Muscle of arm (tissue), 12 donors: Measurements from ENCODE around the gene LEF1. TPM values are rescaled to one million over a fixed set of nuclear protein-coding genes. Genes with fewer than 3 reads are reported as not detected.

ENCODE experiments used
- DNase-seq: peaks from one replicate; pipeline ENCODE4 v3.0.0-alpha.2; 2013
- polyA plus RNA-seq, 12 donors: library from polyadenylated mRNA; unstranded; fragments of 120-200 nt; gene quantifications; one replicate each; pipeline ENCODE4 v1.2.1, GENCODE V29; 2013; ENCODE audit not compliant: insufficient read length in 12 of 12

LEF1 gene
- polyA plus RNA-seq, 12 donors = 6.4 to 283 (median 10.9) TPM; not detected in 1

DNA sequence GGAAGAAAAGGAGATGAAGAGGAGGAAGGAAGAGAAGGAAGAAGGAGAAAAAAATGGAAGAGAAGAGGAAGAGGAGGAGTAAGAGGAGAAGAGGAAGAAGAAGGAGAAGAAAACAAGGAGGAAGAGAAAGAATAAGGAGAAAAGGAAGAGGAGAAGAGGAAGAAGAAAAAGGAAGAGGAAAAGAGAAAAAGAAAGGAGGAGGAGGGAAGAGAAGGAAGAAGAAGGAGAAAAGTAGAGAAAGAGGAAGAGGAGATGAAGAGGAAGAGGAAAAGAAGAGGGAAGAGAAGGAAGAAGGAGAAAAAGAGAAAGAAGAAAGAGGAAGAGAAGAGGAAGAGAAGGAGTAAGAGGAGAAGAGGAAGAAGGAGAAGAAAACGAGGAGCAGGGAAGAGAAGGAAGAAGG, 11.8 kb upstream of the LEF1 start:
- DNase-seq = no peak

DNA sequence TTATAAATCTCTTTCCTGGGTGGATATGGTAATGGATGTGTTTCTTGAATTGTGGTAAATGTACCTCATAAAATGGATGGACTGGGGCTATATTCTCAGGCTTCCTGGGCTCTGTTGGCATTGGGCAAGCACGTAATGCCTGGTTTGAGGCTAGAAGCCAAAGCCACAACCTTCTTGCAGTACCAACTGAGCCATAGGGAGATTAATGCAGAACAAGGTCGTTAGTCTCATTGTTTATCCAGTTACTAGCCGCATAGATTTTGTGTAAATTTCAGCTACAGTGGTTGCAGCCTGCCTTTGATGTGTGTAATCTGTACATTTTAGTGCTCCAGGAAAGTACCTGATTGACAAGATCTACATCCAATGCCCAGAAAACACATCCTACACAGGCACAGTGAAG, 7.2 kb upstream of the LEF1 start:
- no peak for DNase-seq

DNA sequence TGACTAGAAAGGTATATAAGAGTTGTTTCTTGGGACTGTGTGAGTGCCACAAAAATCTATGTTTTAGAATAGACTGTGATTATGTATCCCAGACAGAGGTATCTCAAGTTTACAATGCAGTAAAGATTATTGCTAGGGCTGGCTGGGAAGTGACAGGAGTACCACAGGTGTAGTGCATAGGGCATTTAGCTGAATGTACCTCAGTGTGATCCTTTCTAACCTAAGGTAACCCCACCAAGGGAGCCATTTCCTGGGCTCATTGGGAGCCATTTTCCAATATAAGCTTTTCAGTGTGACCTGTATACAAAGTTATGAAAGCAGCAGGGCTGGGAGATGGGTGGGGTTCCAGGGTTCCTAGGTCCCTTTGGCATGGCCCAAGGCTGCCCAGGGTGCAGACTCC, 6.1 kb upstream of the LEF1 start:
- no peak for DNase-seq

DNA sequence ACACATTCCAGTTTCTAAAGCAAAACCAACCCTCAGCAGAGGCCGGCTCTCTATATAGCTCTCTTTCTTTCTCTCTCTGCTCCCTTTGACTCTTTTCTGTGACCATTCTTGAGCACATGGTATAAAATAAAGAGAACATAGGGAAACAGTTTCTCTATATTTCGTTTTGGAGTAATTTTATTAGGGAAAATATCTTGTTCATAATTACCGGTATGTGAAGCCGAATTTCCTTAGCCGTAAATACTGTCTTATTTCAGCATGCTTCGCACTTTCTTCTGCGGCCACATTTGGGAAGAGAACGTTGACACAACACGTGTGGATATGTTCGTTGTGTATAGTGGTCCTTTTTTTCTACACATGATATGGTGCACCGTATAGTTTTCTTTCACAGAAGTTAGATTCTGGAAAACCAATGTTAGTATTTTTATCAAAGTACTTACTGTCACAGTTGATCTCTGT, 4.9 kb upstream of the LEF1 start:
- no peak for DNase-seq

DNA sequence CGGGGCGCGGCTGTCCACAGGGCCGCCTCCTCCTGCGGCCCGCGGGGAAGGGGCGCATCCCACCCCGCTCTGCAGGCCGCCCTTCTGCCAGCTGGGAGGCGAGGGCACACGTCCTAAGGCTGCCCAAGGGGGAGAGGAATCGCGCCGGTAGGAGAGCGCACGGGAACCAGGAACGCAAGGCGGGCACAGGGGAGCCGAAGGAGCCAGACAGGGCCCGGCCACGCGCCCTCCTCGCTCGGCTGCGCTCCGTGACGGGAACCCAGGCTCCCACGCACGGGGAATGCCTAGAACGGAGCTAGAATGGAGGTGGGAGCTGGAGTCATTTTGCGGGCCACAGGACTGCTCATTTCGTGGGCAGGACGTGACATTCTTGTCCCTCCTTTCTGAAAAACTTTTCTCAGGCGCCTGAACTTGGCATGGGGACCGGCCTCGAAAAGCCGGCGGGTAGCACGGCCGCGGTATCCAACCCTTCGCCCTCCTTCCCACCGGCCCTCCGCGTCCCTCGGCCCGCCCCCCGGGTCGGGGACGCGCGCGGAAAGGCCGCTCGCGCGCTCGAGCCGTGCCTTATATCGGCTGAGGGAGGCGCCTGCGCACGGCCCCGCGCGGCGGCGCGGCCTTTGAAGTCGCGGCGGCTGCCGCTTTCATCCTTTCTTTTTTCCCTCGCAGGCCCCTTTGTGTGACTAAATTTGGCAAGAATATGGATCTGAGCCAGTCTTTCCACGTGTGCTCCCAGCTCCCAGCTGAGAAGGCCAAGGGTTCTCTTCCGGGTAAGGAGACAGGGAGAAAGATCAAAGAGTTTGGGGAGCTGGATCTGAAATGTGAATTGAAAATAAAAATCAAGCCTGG, 4.2 kb upstream of the LEF1 start:
- DNase-seq = peak; percentile 54

DNA sequence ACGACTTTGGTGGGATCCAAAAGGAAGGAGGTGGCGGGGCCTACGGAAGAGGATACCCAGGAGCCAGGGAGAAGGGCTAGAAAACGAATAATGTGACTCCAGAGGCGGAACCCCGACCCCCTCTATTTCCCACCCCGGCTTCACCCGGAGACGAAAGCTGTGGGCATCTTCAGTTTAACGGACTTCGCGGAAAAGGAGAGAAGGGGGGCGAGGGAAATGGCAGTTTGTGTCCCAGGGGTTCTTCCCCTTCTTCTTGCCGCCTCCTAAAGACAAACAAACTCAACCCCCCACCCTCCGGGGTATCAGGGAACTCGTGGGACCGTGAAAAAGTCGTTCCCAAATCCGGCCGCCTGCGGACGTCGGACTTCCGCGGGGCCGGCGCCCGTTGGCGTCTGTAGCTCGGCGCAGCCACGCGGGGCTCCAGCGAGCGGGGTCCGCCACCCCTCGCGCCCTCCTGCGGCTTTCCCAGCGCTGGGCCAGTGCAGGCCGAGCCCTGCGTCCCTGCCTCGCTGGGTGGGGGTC, 3.6 kb upstream of the LEF1 start:
- no peak for DNase-seq

DNA sequence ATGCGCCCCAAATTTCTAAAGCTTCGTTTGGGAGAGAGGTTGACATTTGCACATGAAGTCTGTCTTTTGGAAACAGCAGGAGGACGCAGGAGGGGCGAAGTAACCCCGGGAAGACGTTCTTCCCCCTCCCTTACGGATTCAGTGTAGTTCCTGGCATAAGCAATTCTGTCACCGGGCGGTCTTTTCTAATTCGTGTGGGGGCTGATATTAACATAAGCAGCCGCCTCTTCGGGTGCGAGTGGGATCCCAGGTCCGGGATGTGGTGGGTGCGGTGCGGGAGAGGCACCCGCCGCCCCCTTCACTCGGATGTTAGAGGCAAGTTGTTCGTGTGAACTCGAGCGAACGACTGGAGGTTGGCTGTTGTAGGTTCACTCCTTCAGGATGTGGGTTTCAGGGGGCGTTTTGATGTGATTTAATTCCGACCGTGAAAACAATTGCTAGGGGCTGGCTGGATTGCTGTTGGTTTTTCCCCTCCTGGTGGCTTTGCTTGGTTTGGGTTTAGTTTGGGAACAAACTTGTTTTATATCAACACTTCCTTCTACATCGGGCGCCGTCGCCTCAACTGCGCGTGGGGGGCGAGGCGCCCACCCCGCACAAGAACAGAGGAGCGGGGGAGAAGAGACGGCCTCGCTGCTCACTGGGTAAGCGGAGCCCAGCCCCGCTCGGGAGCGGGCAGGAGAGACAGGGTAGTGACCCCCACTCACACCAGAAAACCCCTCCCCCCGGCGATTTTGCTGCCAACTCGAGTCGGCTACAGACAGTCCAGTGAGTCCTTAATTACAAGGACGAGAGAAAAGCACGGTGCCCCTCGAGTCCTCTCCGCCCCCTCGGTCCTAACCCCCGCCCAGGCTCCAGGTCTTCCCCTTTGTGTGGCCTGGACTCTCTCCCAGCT, 2.9 kb upstream of the LEF1 start:
- no peak for DNase-seq

DNA sequence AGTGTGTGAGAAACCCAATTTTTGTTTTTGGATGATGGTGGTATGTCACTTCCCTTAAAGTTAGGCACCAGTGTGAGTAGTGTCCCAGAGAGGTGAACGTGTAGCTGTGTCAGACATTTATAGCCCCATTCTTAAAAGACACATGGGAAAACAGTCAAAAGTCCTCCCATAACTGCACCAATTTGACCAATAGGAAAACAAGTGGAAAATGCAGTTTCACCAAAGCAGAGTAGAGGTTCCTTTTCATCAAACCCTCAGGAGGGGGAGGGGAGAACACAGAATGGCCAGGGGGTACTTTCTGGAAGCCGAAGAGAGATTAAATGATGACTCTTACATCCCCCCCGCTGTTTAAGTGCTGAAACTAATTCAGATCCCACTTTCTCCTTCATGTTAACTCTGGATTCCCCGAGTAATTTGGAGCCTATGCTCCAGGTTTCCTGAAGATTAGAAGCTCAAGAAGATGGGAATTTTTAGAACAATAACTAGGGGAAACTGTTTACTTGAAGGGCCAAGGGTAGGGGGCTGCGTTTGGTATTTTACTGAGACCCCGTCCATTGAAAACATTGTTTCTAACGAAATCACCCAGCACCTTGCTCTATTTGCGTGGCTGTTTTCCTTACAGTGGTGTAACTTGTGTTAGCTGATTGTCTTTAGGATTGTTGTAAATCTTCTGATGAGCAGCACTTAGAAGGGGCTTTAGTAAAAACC, 2.1 kb upstream of the LEF1 start:
- DNase-seq = no peak

DNA sequence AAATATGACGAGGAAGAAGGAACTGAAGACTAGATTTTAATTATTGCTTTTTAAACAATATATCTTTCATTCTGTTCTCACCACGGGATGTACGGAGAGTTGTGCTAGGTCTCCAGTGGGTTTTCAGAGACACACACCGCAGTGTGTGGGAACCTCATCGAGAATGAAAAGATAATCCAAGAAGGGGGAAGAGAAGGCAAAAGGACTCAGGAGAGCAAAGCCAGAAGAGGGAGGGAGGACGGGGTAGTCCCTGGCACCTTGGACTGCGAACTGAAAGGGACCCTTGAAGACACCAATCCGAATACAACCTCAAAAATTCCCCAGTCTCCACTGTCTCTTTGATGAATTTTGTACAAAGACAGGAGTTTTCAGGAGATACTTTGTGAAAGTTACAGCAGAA, 932 bp upstream of the LEF1 start:
- DNase-seq = no peak

DNA sequence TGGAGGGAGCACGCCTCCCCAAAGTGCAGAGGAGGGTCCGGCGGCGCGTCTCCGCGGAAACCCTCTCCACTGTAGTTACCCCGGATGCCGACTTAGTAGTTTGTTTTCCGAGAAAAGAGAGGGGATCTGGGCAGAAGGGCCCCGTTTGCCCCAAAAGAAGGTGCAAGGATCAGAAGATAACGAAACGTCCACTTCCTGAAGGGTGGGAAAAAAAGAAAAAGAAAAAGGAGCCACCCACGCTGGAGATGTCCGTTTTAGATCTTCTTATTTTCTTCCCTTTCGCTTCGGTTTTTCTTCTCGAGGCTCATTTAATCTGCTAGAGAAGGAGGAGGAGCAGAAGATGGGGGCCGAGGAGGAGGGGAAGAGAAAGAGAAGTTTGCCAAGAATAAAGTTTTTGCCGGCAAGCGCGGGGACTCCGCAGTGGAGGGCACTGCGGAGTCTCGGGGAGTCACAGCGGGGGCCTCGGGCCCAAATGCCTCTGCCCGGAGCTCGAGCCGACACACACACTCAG, 517 bp downstream of the LEF1 start:
- DNase-seq = peak; percentile 31

DNA sequence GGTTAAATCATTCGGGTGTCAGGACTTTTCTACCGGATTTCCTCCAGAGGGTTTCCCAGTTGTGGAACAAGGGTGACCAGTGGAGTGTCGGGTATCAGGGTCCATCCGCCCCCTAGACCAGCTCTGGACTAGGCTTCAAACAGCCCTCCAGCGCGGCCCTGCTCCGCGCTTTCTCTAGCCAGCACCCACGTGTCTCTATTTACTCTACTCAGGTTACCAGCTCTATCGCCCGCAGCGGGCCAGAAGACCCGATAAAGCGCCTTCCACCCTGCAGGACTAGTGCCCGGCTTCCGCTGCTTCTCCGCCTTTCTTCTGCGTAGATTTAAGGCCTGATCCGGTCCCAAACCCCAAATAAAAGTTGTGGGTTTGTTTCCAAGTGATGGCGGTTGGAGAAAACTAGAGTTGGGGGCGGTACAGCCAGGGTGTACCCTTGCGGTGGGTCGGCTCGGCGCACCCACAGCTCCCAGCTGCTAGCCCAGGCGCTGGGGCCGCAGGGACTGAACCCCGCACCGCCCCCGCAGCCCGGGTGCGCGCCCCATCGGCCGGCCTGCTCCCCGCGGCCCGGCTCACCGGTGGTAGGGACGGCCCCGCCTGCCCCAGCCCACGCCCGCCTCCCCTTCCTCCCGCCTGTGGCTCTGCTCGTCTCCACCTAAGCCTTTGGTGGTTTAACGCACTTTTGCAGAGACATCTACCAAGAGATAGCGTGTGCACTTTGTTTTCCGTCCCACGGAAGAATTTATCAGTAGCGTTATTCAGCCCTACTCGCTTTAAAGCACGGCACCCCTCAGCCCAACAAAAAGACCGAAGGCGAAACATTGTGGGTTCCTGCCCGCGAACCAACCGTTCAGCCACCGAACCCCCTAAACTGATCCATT, 2.1 kb downstream of the LEF1 start:
- DNase-seq = no peak

DNA sequence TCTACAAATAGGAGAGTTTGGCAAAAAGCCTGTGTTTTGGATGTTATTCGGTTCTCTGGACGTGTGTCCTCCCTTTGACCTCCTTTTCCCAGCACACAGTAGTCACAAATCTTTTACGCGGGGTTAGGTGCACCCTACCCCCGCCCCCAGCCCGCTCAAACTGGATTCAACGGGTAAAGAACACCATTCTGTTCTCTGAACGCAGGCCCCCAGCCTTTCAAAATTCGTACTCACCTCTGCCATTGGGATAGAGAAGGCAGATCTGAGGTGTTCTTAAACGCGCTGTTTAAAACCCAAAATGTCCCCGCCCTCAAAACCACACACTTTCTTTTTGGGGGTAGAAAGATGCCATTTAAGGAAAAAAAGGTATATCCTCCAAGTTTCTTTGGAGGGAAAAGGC, 2.7 kb downstream of the LEF1 start:
- DNase-seq = no peak

DNA sequence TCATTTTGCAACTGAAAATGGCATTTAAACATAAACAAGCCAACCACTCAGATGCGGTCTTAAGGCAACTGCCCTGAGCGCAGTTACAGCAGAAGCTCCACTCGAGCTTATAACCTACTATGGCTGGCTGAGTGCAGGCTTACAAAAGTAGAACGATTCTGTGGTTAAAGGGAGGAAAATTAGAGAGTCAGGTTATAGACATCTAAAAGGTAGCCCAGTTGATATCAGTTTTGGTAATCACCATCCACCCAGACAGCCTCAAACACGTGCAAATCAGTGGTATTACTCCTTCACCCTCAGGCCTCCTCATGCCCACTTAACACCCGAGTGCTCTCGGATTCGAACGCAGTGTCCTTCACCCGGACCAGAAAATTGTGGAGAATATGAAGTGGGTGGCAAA, 3.1 kb downstream of the LEF1 start:
- DNase-seq = no peak

DNA sequence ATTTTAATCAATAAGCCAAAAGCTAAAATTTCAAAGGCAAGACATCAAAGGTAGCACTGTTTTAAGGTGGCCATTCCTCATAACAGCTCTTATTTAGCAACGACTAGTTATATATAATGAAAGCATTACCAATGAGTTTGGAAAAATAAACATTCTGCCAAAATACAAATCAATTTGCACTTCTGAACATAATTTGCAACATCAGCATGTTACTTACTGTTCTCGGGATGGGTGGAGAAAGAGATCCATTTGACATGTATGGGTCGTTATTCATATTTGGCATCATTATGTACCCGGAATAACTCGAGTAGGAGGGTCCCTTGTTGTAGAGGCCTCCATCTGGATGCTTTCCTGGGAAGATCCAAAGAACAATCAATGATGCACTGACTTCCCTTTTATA, 5.4 kb downstream of the LEF1 start:
- no peak for DNase-seq

DNA sequence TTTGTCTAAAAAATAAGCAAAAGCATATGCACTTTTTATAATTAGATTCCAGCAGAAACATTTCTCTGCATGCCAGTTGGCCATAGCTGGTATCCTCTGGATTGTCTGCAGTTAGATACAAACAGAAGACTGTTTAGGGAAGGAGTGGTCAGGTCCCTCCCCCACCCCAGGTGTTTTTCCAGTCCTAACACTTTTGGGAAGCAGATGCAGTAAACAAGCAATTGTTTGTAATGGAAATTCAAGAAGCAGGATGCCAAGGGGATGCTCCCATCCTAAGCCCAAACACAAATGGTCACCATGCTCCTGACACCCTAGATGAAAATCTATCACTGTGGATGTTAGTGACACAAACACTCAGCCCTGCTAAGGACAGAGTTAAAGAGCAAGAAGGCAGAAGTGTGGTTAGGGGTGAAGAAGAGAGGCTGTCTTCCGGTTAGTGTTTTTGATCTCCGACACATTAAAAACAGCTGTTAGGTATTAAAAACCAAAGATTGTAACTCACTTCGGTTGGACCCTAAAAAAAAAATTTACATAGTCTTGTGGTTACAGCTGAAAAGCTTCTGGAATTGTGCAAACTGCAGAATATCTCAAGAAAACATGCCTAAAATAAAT, 7.9 kb downstream of the LEF1 start:
- no peak for DNase-seq

DNA sequence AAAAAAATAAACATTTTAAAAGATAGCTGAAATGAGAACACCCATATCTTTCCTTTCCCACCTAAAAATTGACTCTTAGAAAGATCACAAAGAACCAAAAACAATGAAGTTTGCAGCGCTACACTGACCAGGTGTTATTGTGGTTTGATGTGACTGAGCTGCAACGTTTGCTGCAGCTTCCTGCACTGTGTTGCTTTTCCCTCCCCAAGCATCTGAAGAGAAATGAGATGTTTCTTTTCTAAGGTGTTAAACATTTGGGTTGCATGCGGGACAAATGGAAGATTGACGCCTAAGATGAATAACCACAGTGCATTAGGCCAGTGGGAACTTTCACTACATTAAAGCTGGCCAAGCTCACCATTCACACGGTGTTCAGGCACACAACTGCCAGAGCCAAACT, 8.9 kb downstream of the LEF1 start:
- DNase-seq = no peak

DNA sequence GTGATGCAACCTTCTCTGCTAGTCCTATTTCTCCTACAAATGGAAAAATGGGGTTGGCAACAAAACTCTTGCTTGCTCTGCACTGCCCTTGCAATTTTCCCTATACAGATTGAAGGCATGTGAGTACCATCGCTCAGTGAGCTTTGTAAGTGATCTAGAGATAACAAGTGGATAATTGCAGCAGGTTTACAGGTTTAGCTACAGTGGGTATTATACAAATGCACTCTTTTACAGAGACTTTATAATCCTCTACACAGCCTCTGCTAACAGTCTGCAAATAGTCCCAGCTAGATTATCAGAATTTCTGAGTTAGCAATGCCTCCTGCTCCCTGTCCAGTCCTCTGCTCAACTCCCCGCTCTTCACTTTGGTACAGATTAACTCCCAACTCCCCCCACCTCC, 11.1 kb downstream of the LEF1 start:
- no peak for DNase-seq

DNA sequence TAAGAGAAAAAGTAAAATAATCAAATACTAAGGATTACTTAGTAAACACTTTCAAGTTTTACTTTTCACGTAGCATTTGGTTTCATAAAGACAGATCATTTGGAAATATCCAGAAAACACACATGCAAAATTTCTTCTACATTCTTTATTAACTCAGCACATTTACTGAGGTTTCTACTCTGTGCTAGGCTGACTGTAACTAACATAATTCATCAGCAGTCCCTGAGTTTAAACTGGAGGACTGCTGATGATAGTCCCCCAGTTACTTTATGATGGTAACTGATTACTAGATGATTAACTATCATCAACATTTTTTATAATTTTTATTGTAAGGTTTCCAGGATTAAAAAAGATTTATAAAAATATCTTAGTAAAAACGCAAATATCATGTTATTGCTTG, 12.3 kb downstream of the LEF1 start:
- DNase-seq = no peak

DNA sequence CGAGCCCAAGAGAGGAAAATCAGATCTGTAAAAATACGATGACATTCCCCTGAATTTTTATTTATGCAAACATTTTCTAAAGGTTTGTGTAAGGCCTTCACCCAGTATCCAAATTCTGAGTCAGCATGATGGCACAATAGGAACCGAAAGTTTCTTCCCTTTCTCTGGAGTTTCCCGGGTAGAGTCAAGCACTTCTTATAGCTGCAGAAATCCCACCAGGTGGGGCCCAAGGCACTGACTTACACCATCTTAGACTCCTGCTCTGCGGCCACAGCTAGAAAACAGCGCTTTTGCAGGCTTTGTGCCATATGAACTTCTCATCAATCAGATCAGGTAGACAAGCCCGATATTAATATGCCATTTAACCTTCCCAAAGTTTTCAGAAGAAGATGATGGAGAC, 13.4 kb downstream of the LEF1 start:
- DNase-seq = no peak

DNA sequence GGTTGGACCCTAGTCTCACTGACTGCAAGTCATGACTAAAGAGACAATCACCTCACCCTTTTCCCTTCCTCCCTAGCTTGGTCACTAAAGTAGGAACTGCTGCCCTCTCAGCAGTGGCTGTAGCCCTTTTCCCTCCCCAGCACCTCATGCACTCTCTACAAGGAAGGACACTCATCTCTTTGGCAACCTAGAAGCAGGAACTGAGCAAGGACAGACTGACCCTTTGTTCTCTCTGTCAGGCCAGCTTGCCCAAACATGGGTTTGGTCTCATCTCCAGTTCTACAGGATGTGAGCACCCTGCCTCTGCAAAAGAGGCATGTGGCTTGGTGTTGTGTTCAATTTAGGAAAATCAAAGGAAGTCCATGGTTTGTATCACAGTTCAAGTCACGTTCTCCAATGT, 15.8 kb downstream of the LEF1 start:
- no peak for DNase-seq
